GM23248 (cell line): ENCODE data around the gene TMEM108.

Experiments
- EZH2 ChIP-seq: fragments of 200-600 bp; sonication (generic); IDR thresholded peaks from 2 replicates; pipeline ENCODE4 v1.6.1; 2018; ENCODE audit warnings: antibody characterized with exemption, mild to moderate bottlenecking; ENCODE audit not compliant: insufficient read depth, poor library complexity, severe bottlenecking
- EZH2phosphoT487 ChIP-seq: fragments of 200-600 bp; sonication (generic); IDR thresholded peaks from 2 replicates; pipeline ENCODE4 v1.6.1; 2018; ENCODE audit warnings: antibody characterized with exemption, moderate library complexity, mild to moderate bottlenecking, low read depth; ENCODE audit not compliant: insufficient read depth

DNA sequence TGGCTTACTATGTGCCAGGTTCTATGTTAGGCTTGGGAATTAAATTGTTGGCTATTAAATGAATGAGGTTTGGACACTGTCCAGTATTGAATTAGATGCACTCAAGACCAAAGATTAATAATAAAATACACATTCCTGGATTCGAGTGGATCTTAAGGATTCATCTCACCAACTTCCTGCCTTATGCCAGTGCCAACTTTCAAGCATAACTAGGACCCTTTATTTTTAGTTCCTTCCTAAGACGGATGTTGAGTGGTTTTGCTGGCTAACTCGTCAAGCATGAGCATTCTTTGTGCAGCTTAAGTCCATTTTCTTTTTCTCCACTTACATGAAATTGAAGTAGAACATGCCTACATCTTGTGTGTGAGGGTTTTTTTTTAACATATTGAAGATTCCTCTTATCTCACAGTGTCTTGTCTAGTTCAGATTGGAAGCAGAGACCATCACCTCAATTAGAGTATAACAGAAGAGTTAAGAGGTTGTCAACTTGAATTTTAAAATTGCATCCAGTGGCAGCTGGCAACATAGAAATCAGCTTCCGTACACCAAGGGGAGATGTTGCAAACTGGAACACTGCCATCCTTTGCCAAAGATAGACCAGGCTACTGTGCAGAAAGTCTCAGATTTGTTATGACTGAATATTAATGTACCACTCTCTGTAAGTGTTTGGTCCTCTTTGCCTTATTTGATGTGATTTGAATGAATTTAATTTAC, 255.4 kb downstream of the TMEM108 start:
- TF ChIP-seq EZH2 = no peak
- TF ChIP-seq EZH2phosphoT487 = no peak
